ENCODE measurements around the gene CSNK2A3.

DNA sequence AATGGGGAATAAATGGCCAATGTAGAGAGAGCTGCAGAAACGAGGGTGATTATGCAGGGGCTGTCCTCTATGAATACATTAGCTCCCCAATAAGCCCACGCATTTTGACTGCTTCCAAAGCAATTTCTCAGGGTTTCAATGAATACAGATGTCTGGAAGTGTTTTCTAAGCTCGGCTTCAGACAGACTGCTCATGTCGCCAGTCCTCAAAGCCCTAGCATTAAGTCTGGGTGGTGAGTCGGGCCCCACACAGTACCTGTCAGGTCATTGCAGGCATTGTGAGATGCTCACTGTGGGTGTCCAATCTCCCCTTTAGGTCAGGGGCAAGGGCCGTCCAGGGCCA is 17.9 kb upstream of the CSNK2A3 start:
- no peak for TF ChIP-seq ZNF8 (CRISPR knock-in tag; IDR thresholded peaks at IDR 0.05)
- no peak for TF ChIP-seq ZFP30 (CRISPR knock-in tag; IDR thresholded peaks at IDR 0.05)
- no peak for TF ChIP-seq TCF4 (CRISPR knock-in tag; IDR thresholded peaks at IDR 0.05; ENCODE audit: borderline replicate concordance)
- TF ChIP-seq ZFP3 (CRISPR knock-in tag; IDR thresholded peaks at IDR 0.05): no peak
- TF ChIP-seq ARNTL (CRISPR knock-in tag; IDR thresholded peaks at IDR 0.05; ENCODE audit: borderline replicate concordance, low read depth): no peak
- TF ChIP-seq TOX (CRISPR knock-in tag; IDR thresholded peaks at IDR 0.05; ENCODE audit: borderline replicate concordance): no peak
- no peak for TF ChIP-seq RARB (CRISPR knock-in tag; IDR thresholded peaks at IDR 0.05)
- TF ChIP-seq, protein P1, sequence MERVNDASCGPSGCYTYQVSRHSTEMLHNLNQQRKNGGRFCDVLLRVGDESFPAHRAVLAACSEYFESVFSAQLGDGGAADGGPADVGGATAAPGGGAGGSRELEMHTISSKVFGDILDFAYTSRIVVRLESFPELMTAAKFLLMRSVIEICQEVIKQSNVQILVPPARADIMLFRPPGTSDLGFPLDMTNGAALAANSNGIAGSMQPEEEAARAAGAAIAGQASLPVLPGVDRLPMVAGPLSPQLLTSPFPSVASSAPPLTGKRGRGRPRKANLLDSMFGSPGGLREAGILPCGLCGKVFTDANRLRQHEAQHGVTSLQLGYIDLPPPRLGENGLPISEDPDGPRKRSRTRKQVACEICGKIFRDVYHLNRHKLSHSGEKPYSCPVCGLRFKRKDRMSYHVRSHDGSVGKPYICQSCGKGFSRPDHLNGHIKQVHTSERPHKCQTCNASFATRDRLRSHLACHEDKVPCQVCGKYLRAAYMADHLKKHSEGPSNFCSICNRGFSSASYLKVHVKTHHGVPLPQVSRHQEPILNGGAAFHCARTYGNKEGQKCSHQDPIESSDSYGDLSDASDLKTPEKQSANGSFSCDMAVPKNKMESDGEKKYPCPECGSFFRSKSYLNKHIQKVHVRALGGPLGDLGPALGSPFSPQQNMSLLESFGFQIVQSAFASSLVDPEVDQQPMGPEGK (CRISPR knock-in tag; IDR thresholded peaks at IDR 0.05; ENCODE audit: borderline replicate concordance): no peak

Measured in SK-N-SH treated with all-trans-retinoic acid at 6 μM for 48 hours (cell line).